ENCODE data around the gene TMEM145.

The TMEM145 gene

GRCh38 chr19:42290136-42290522, 23.0 kb upstream of the TMEM145 start:
- no peak for DNase-seq

DNA sequence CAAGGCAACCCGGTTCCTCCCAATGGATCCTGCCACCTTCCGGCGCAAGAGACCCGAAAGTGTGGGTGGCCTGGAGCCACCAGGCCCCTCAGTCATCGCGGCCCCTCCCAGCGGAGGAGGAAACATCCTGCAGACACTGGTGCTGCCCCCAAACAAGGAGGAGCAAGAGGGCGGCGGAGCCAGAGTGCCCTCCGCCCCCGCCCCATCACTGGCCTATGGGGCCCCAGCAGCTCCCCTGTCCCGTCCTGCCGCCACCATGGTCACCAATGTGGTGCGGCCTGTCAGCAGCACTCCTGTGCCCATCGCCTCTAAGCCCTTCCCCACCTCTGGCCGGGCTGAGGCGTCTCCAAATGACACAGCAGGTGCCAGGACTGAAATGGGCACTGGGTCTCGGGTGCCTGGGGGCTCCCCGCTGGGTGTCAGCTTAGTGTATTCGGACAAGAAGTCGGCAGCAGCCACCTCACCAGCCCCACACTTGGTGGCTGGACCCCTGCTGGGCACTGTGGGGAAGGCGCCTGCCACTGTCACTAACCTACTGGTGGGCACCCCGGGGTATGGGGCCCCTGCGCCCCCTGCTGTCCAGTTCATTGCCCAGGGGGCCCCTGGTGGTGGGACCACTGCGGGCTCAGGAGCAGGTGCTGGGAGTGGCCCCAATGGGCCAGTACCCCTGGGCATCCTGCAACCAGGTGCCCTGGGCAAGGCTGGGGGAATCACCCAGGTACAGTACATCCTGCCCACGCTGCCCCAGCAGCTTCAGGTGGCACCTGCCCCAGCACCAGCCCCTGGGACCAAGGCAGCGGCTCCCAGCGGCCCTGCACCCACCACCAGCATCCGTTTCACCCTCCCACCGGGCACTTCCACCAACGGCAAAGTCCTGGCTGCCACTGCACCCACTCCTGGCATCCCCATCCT, 22.3 kb upstream of the TMEM145 start:
- DNase-seq: peak in 1 of 2 experiments; percentile 66

- DNase-seq: peak in 1 of 2 experiments; percentile 38
These were observed 21.7 kb upstream of the TMEM145 start for GRCh38 chr19:42291435-42291810.

DNA sequence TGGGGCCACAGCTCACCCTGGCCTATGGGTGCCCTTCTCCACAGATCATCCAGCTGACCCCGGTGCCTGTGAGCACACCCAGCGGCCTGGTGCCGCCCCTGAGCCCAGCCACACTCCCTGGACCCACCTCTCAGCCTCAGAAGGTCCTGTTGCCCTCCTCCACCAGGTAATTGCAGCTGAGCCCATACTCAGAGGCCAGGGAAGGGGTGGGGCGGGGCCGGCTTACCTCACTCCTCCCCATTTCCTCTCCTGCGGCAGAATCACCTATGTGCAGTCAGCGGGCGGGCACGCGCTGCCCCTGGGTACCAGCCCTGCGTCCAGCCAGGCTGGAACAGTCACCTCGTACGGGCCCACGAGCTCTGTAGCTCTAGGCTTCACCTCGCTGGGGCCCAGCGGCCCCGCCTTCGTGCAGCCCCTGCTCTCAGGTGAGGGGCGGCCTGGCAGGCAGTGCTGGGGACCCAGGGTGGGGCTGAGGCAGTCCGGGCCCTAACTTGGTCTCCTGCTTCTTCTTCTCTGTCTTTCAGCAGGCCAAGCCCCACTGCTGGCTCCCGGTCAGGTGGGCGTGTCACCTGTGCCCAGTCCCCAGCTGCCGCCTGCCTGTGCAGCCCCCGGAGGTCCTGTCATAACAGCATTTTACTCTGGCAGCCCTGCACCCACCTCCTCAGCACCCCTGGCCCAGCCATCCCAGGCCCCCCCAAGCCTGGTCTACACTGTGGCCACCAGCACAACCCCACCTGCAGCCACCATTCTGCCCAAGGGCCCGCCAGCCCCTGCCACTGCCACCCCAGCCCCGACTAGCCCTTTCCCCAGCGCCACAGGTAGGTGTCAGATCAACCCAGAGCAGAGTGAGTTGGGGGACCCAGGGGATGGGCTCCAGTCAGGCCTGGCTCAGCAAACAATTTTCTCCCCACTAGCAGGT, 20.8 kb upstream of the TMEM145 start:
- no peak for DNase-seq

DNA sequence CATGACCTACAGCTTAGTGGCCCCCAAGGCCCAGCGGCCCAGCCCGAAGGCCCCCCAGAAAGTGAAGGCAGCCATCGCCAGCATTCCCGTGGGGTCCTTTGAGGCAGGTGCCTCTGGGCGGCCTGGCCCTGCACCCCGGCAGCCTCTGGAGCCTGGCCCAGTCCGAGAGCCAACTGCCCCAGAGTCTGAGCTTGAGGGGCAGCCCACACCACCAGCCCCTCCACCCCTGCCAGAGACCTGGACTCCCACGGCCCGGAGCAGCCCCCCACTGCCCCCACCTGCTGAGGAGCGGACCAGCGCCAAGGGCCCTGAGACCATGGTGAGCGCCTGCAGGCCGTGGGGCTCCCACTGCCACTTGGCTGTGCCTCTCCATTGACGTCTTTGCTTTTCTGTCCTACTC, 20.1 kb upstream of the TMEM145 start:
- no peak for DNase-seq

GRCh38 chr19:42293540-42293939, 19.6 kb upstream of the TMEM145 start:
- no peak for DNase-seq

- no peak for DNase-seq
These were observed 19.2 kb upstream of the TMEM145 start for GRCh38 chr19:42293948-42294347.

GRCh38 chr19:42294471-42295137, 18.5 kb upstream of the TMEM145 start:
- DNase-seq: no peak

GRCh38 chr19:42295342-42295741, 17.8 kb upstream of the TMEM145 start:
- DNase-seq: no peak

DNA sequence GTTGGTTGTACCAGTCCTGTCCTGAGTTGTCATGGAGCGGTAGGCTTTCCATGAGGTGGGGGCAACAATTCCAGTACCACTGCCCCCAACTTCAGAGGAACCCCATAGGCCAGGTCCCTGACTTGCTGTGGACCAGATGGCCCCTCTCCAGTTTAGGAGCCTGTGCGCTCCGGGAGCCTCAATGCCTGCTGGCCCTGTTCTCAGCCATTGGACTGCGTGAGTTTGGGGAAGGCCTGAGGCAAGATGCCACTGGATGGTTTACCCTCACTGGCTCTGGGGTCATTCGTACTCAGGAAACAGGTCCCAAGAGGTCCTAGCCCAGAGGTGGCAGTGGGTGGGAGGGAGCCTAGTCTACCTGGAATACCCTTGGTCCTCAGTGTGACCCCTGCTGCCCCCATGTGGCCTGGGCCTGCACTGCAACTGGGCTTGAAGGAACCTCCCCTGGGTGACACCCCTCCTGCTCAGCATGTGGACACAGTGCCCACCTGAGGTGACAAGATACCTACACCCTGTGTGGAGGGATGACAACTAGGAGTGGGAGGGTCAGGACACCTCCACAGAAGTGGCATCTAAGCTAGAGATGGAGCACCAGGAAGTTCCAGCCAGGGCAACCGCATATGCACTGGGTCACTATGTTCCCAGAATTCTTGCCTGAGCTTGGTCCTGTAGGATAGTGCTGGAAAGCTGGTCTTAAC, 17.1 kb upstream of the TMEM145 start:
- DNase-seq: peak; percentile 60 to 92

- no peak for DNase-seq
These were observed 16.1 kb upstream of the TMEM145 start for GRCh38 chr19:42297039-42297438.

GRCh38 chr19:42301646-42302203, 11.4 kb upstream of the TMEM145 start, which contains the start of gene PRR19:
PRR19 (plus strand) TSS chr19:42302132; CDS start chr19:42309585, 7,453 bp downstream.
- DNase-seq: peak; percentile 69 to 80

DNA sequence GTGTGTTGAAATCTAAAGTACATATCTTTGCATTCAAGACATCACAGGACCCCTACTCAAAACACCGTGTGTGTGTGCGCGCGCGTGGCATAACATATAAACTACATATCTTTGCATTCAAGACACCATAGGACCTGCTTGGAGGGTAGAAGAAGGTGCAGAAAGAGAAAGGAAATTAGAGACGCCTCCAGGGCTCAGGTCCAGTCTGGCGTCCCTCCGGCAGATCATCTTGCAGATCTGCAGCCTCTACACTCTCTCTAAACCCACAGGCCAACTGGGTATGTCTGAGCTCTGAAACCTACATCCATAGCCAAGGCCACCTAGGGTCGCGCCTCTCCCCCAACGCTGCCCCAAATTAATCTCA, 10.0 kb upstream of the TMEM145 start:
- no peak for DNase-seq

DNA sequence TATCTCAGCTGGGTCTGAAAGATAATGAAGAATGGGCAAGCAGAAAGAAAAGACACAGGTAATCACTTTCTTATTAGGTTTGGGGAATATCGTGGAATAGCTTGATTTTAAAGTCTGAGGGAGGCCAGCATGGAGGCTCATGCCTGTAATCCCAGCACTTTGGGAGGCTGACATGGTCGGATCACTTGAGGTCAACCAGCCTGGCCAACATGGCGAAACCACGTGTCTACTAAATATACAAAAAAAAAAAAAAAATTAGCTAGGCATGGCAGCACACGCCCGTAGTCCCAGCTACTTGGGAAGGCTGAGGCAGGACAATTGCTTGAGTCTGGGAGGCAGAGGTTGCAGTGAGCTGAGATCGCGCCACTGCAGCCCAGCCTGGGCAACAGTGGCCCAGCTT, 9.2 kb upstream of the TMEM145 start:
- no peak for DNase-seq

- DNase-seq: no peak
These were observed 6.5 kb upstream of the TMEM145 start for GRCh38 chr19:42306646-42307045.

- DNase-seq: no peak
These were observed 3.4 kb upstream of the TMEM145 start for GRCh38 chr19:42309686-42310085.

GRCh38 chr19:42311657-42312056, 1.5 kb upstream of the TMEM145 start:
- peak in 1 of 2 experiments; percentile 40 for DNase-seq

GRCh38 chr19:42312370-42312769, 739 bp upstream of the TMEM145 start:
- no peak for DNase-seq

DNA sequence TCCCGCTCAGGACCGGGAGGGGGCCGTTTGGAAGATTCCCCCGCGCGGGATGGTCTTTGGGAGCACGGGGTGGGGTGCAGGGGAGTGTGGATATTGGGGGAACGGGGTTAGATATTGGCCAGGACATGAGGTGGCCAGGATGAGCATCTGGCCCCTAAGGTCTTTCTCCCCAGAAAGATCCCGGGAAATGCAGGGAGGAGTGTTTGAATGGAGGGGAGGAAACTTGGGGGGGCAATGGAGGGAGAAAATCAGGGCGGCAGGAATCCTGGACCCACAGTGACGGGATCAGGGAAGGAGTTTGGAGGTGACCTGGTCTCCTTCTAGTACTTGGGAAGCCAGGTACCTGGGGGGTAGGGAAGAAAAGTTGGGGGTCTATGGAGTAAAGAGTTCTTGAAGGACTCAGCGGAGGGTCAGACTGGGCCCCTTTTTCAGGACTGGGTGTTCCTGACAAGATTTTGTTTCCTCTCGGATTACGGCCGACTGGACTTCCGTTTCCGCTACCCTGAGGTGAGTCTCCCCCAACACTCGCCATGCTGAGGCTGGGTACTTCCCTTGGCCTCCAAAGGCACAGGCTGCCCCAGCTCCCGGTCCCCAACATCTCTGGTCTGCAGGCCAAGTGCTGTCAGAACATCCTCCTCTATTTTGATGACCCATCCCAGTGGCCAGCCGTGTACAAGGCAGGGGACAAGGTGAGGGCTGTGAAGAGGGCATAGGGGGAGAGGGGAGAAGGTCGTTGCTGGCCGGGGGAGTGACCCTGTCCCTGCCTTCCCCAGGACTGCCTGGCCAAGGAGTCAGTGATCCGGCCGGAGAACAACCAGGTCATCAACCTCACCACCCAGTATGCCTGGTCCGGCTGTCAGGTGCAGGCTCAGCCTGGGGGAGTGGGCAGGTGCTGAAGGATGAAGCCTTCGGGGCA, 989 bp downstream of the TMEM145 start:
- no peak for DNase-seq

GRCh38 chr19:42315024-42315423, 1.9 kb downstream of the TMEM145 start:
- no peak for DNase-seq

Data from NCI-H526 (cell line).